K562 (cell line): ENCODE data around the gene CRIP1. TPM values are rescaled to one million over a fixed set of nuclear protein-coding genes. Genes with fewer than 3 reads are reported as not detected.
A peak's percentile ranks its signal among the peaks of the same experiment; 100 is the strongest.

Experiments used
- ATAC-seq: fragments of 200-7000 bp; cut with Tn5 transposase; 3 replicates; pipeline ENCODE4 v1.9.1; 2020; ENCODE audit warnings: moderate library complexity
- BruUV-seq: library from RNA; stranded (reverse); fragments of 400-500 nt; replicated peaks from 2 replicates; lab custom pipeline; 2021; lab: Mats Ljungman, UMichigan
- CTCF ChIA-PET: fragments of 300-600 bp; formaldehyde crosslinking; extraction: SDS; loops from one replicate; lab custom pipeline; 2021; ENCODE audit warnings: low intra/inter-chr PET ratio; lab: Yijun Ruan, JAX
- POLR2A ChIA-PET: fragments of 300-600, 350-650 bp; sonication (Branson Sonifier 250); formaldehyde crosslinking; extraction: SDS; loops from one replicate; lab custom pipeline; 2021; ENCODE audit warnings: antibody characterized with exemption, inconsistent platforms; lab: Yijun Ruan, JAX
- DNase-seq, 4 experiments: peaks; one replicate each; pipeline versions ENCODE4 v3.0.0 to v3.0.0-alpha.2; 2011 to 2018; ENCODE audit warnings: low spot score in 3 of 4, mixed read lengths in 3 of 4; ENCODE audit errors: extremely low read depth in 1 of 4
- FAIRE-seq: peaks from 2 replicates; lab custom pipeline; 2011; peaks lifted over from hg19 to GRCh38; lab: Jason Lieb, UNC
- H2AFZ ChIP-seq: 2 replicates; pipeline ENCODE4 v1.6.0; 2011; ENCODE audit warnings: low read depth, low read length, control low read depth, inconsistent platforms
- H3K27ac ChIP-seq: fragments of 200-600 bp; 3 replicates; pipeline ENCODE4 v1.8.0; 2011; ENCODE audit warnings: low read depth, mild to moderate bottlenecking, control low read depth, inconsistent platforms, low read length, moderate library complexity, mixed read lengths; ENCODE audit errors: extremely low read depth
- H3K27me3 ChIP-seq, 2 experiments: fragments of 300-600 bp in 1 of 2; 2 replicates in 1 of 2; 3 replicates in 1 of 2; pipeline versions ENCODE4 v1.6.0 to v1.8.0; 2011; ENCODE audit warnings: inconsistent platforms in 2 of 2, low read length in 2 of 2, mild to moderate bottlenecking in 1 of 2, mixed read lengths in 1 of 2, moderate library complexity in 1 of 2; ENCODE audit not compliant: control insufficient read depth in 2 of 2, insufficient read depth in 2 of 2
- H3K36me3 ChIP-seq: fragments of 300-600 bp; 3 replicates; pipeline ENCODE4 v1.8.0; 2011; ENCODE audit warnings: mild to moderate bottlenecking, low read length, inconsistent platforms; ENCODE audit not compliant: control insufficient read depth, insufficient read depth
- H3K4me1 ChIP-seq, 2 experiments: fragments of 200-600 bp in 1 of 2; replicated peaks in 1 of 2; 2 replicates in 1 of 2; 3 replicates in 1 of 2; pipeline versions ENCODE4 v1.5.1 to v1.8.0; 2011; ENCODE audit warnings: inconsistent platforms in 2 of 2, low read length in 2 of 2, mild to moderate bottlenecking in 1 of 2, mixed read lengths in 1 of 2, moderate library complexity in 1 of 2; ENCODE audit not compliant: control insufficient read depth in 2 of 2, insufficient read depth in 2 of 2
- H3K4me2 ChIP-seq: 2 replicates; pipeline ENCODE4 v1.6.1; 2011; ENCODE audit warnings: low read length, control low read depth, inconsistent platforms, mixed read lengths; ENCODE audit not compliant: insufficient read depth
- H3K4me3 ChIP-seq: fragments of 200-600 bp; sonication (generic), shearing (Covaris generic); 2 replicates; pipeline ENCODE4 v1.5.1; 2016; ENCODE audit warnings: control low read depth, inconsistent platforms
- H3K79me2 ChIP-seq: fragments of 200-600 bp; 3 replicates; pipeline ENCODE4 v1.8.0; 2011; ENCODE audit warnings: low read length, inconsistent platforms; ENCODE audit not compliant: control insufficient read depth, insufficient read depth
- H3K9ac ChIP-seq, 2 experiments: 2 replicates each; pipeline versions ENCODE4 v1.6.0 to v1.6.1; 2011; ENCODE audit warnings: low read depth in 2 of 2, low read length in 2 of 2, control low read depth in 1 of 2, inconsistent platforms in 1 of 2, mild to moderate bottlenecking in 1 of 2, mixed read lengths in 1 of 2; ENCODE audit not compliant: insufficient read depth in 1 of 2
- H3K9me1 ChIP-seq: one replicate; pipeline ENCODE4 v1.6.0; 2011; ENCODE audit warnings: inconsistent platforms, mild to moderate bottlenecking, low read length, moderate library complexity; ENCODE audit not compliant: control insufficient read depth, insufficient read depth
- H3K9me3 ChIP-seq: replicated peaks from 2 replicates; pipeline ENCODE4 v1.5.1; 2011; ENCODE audit warnings: low read depth, low read length, inconsistent platforms; ENCODE audit not compliant: control insufficient read depth, insufficient read depth
- H4K20me1 ChIP-seq: replicated peaks from 2 replicates; pipeline ENCODE4 v1.6.1; 2011; ENCODE audit warnings: low read length, inconsistent platforms, mixed read lengths; ENCODE audit not compliant: control insufficient read depth, insufficient read depth
- GABPB1 ChIP-seq: sonication (generic); formaldehyde crosslinking; IDR thresholded peaks from 2 replicates; pipeline ENCODE4 v1.8.0; 2022; ENCODE audit warnings: mild to moderate bottlenecking, missing genetic modification reagents
- ZNF780A ChIP-seq: fragments of 250-450 bp; sonication (Bioruptor Pico); IDR thresholded peaks from 2 replicates; pipeline ENCODE4 v1.5.0; 2021; ENCODE audit warnings: mild to moderate bottlenecking
- WGBS: fragments of 100-300 bp; shearing (Covaris generic); methylation state at CpG from one replicate; pipeline ENCODE4 v1.1.6; 2016; ENCODE audit warnings: low coverage, mixed read lengths; ENCODE audit not compliant: insufficient coverage; ENCODE audit errors: missing lambda C conversion rate; 5-methylcytosine and 5-hydroxymethylcytosine counted together
- in situ Hi-C: fragments of 300-500 bp; cut with MboI; formaldehyde crosslinking; loops from 4 replicates; pipeline ENCODE4 v1.15.0; 2018; ENCODE audit warnings: inconsistent platforms, mixed read lengths
- intact Hi-C: fragments of 100-400 bp; cut with micrococcal nuclease; formaldehyde crosslinking; loops from 2 replicates; pipeline ENCODE4 v1.14.2; 2022
- polyA plus RNA-seq, 8 experiments: library from polyadenylated mRNA; depleted of rRNA in 4 of 8; stranded (reverse) in 5 of 8; unstranded in 3 of 8; fragments of >200 nt; fragmentation: Nextera tagmentation in 2 of 8; fragmentation: Illumina TruSeq in 1 of 8; extraction: Ambion mirVana in 2 of 8; extraction: Trizol in 1 of 8; gene quantifications; 2 replicates each; pipeline versions ENCODE4 v1.2.1 to v1.2.3, GENCODE V29; 2011 to 2014; ENCODE audit warnings: inconsistent platforms in 1 of 8, missing spikeins in 1 of 8
- total RNA-seq, 7 experiments: library from RNA; depleted of rRNA in 6 of 7; stranded (reverse); fragments of >200 nt in 6 of 7; fragmentation: Illumina TruSeq in 2 of 7; extraction: Trizol in 2 of 7; gene quantifications; 2 replicates each; pipeline versions ENCODE4 v1.2.1 to v1.2.3, GENCODE V29; 2011 to 2021; ENCODE audit warnings: low replicate concordance in 1 of 7
- TF ChIP-seq, protein P1 (sequence below): sonication (generic); formaldehyde crosslinking; IDR thresholded peaks from 2 replicates; pipeline ENCODE4 v1.8.0; 2022; ENCODE audit warnings: mild to moderate bottlenecking, missing genetic modification reagents

CRIP1 gene
- total and polyA plus RNA-seq, 9 of the 15 experiments (the other 6 are each of a cell fraction or from before 2014, with no cell fraction given) = 0.11 to 0.58 (median 0.14) TPM; not detected in 6

DNA sequence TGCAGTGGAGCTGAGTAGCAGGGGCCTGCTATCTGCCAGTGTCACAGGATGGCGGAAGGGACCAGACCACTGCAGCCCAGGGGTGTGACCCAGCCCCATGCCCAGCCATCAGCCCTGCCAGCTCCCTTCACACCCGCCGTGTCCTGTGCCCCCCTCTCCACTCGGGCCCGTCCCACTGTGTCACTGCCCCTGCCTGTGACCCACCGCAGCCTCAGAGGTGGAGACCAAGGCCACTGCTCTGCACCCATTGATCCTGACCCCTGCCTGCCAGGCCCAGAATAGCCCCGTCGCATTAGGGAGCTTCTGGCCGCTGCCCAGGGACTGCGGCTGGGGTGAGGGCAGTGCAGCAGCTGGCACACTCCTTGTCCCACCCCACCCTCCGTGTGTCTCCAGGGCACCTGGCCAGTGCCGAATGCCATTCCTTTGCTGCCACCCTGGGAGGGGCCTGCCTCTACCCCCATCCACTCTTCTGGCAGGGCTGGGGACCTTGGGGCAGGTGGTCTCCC lies 14.1 kb upstream of the CRIP1 start:
- Histone ChIP-seq H3K36me3 (peaks cover 20% of the 10 kb centered on the region; the same call in 1 of the 3 replicates), H3K4me3 (no peak overlapping the region), H3K9me1 (no peaks in the 10 kb centered on the region), H3K4me2 (no peak overlapping the region), H3K9me3 (no peaks in the 10 kb centered on the region), H3K27me3 (peaks cover 0 to 7% of the 10 kb centered on the region in 2 experiments; a peak in 1 of 5 replicates), H3K4me1 (peaks cover 0 to 85% of the 10 kb centered on the region in 2 experiments; a peak in 2 of 5 replicates), H3K79me2 (no peaks in the 10 kb centered on the region), H4K20me1 (no peaks in the 10 kb centered on the region; the same call in 1 of the 2 replicates), H2AFZ (no peak overlapping the region), H3K9ac (peak overlapping the region in 1 of 2 experiments; percentile 26; a peak in 1 of 4 replicates), H3K27ac (no peak overlapping the region)
- WGBS = 57% methylated on average over 5 of the region's 12 CpGs
- POLR2A ChIA-PET = interaction anchor here (1.6 to 1.9 kb wide), 2 partner anchors 8 to 15 kb away, joined by 5 to 8 read pairs; no protein-coding TSS in a partner anchor
- no peak for TF ChIP-seq ZNF780A (CRISPR knock-in tag)
- TF ChIP-seq GABPB1 (CRISPR knock-in tag) = no peak
- TF ChIP-seq, protein P1, sequence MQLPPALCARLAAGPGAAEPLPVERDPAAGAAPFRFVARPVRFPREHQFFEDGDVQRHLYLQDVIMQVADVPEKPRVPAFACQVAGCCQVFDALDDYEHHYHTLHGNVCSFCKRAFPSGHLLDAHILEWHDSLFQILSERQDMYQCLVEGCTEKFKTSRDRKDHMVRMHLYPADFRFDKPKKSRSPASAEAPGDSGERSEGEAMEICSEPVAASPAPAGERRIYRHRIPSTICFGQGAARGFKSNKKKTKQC = no peak
- DNase-seq = no peak
- intact Hi-C loops (loop anchor here (10.0 kb wide), 1 partner anchor 52 kb away; the partner anchor contains the start of gene TMEM121), in situ Hi-C loops (no loop called here)
- ATAC-seq = no peak
- BruUV-seq = no TSS peak
- no peak for FAIRE-seq
- CTCF ChIA-PET = interaction anchor here (1.1 kb wide), 1 partner anchor 17 kb away, joined by 4 read pairs; no protein-coding TSS in a partner anchor
